Left ventricle myocardium inferior (tissue), 1 donor: ENCODE measurements around the gene LRRC59. TPM values are rescaled to one million over a fixed set of nuclear protein-coding genes. Genes with fewer than 3 reads are reported as not detected.
A peak's percentile ranks its signal among the peaks of the same experiment; 100 is the strongest.

Experiments used
- DNase-seq: peaks from one replicate; pipeline ENCODE4 v3.0.0-alpha.2; 2020
- H3K27ac ChIP-seq: fragments of 200-600 bp; replicated peaks from 2 replicates; pipeline ENCODE4 v1.8.0; 2021
- H3K27me3 ChIP-seq: fragments of 200-600 bp; 2 replicates; pipeline ENCODE4 v1.8.0; 2021; ENCODE audit warnings: low read depth
- H3K36me3 ChIP-seq: fragments of 200-600 bp; 2 replicates; pipeline ENCODE4 v1.8.0; 2021
- H3K4me1 ChIP-seq: fragments of 200-600 bp; 2 replicates; pipeline ENCODE4 v1.8.0; 2021
- H3K4me3 ChIP-seq: fragments of 200-600 bp; 2 replicates; pipeline ENCODE4 v1.8.0; 2021; ENCODE audit warnings: mild to moderate bottlenecking, moderate library complexity
- H3K9me3 ChIP-seq: fragments of 200-600 bp; replicated peaks from 2 replicates; pipeline ENCODE4 v1.8.0; 2021
- intact Hi-C: fragments of 100-400 bp; cut with micrococcal nuclease; formaldehyde crosslinking; loops from one replicate; pipeline ENCODE4 v1.11.0; 2022
- total RNA-seq: library from RNA; stranded (reverse); fragmentation: NEBNext Ultra II Directional; extraction: Animal tissue kit (Norgen Biotek cat#: 25700); gene quantifications from one replicate; pipeline ENCODE4 v1.2.1, GENCODE V29; 2021
- TF ChIP-seq, protein P1 (sequence below): fragments of 200-600 bp; IDR thresholded peaks from 2 replicates; pipeline ENCODE4 v1.8.0; 2021; ENCODE audit warnings: antibody characterized with exemption, mild to moderate bottlenecking, borderline replicate concordance
- donor health status: DM: no; HTN: yes; CAD: no; lungs with severe emphysema.

Gene LRRC59
- total RNA-seq, 1 donor from 2014 or later = 23.7 TPM

DNA sequence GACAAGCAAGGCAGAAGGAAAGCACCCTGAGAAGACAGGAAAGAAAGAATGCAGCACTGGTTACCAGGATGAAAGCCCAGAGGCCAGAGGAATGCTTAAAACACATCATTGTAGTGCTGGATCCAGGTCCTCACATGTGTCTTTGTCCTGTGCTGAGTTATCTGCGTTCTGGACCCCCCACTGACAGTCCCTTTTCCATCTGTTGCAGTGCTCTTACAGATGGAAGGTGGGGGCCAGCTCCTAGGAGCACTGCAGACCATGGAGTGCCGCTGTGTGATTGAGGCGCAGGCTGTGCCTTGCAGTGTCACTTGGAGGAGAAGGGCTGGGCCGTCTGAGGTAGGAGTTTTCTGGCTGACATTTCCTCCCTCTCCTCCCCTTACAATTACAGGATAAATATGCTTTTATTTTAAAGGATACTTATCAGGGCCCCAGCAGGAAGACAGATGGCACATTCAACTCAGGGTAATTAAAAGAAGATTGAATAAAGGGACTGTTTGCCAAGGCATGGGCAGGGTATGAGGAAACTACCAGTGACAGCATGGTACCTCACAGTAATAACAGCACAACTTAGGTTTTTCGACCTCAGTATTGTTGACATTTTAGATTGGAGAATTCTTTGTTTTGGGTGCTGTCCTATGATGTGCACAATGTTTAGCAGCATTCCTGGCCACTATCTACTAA lies 21.3 kb downstream of the LRRC59 start:
- DNase-seq = no peak
- H3K27ac ChIP-seq = no peak overlapping the region
- H3K4me1 ChIP-seq = peaks cover 25% of the 10 kb centered on the region
- TF ChIP-seq, protein P1, sequence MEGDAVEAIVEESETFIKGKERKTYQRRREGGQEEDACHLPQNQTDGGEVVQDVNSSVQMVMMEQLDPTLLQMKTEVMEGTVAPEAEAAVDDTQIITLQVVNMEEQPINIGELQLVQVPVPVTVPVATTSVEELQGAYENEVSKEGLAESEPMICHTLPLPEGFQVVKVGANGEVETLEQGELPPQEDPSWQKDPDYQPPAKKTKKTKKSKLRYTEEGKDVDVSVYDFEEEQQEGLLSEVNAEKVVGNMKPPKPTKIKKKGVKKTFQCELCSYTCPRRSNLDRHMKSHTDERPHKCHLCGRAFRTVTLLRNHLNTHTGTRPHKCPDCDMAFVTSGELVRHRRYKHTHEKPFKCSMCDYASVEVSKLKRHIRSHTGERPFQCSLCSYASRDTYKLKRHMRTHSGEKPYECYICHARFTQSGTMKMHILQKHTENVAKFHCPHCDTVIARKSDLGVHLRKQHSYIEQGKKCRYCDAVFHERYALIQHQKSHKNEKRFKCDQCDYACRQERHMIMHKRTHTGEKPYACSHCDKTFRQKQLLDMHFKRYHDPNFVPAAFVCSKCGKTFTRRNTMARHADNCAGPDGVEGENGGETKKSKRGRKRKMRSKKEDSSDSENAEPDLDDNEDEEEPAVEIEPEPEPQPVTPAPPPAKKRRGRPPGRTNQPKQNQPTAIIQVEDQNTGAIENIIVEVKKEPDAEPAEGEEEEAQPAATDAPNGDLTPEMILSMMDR = no peak
- intact Hi-C loops = no loop called here
- H3K36me3 ChIP-seq = peaks cover 4% of the 10 kb centered on the region
- no peaks in the 10 kb centered on the region for H3K27me3 ChIP-seq
- no peaks in the 10 kb centered on the region for H3K9me3 ChIP-seq
- H3K4me3 ChIP-seq = no peak overlapping the region

DNA sequence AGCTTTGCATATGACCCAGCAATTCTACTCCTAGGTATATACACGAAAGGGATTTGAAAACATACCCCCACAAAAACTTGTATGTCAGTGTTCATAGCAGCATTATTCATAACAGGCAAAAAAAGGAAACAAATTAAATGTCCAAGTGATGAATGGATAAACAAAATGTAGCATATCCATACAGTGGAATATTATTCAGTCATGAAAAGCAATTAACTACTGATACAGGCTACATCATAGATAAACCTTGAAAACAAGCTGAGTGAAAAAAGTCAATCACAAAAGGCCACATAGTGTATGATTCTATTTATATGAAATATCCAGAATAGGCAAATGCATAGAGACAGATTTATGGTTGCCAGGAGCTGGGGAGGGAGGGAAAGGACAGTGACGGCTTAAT lies 23.6 kb downstream of the LRRC59 start:
- TF ChIP-seq, protein P1 = no peak
- no peaks in the 10 kb centered on the region for H3K27me3 ChIP-seq
- no peak overlapping the region for H3K27ac ChIP-seq
- no peak for DNase-seq
- intact Hi-C loops = no loop called here
- H3K36me3 ChIP-seq = peaks cover 24% of the 10 kb centered on the region
- H3K9me3 ChIP-seq = no peaks in the 10 kb centered on the region
- peak overlapping the region; percentile 82 for H3K4me3 ChIP-seq
- H3K4me1 ChIP-seq = peaks cover 29% of the 10 kb centered on the region

DNA sequence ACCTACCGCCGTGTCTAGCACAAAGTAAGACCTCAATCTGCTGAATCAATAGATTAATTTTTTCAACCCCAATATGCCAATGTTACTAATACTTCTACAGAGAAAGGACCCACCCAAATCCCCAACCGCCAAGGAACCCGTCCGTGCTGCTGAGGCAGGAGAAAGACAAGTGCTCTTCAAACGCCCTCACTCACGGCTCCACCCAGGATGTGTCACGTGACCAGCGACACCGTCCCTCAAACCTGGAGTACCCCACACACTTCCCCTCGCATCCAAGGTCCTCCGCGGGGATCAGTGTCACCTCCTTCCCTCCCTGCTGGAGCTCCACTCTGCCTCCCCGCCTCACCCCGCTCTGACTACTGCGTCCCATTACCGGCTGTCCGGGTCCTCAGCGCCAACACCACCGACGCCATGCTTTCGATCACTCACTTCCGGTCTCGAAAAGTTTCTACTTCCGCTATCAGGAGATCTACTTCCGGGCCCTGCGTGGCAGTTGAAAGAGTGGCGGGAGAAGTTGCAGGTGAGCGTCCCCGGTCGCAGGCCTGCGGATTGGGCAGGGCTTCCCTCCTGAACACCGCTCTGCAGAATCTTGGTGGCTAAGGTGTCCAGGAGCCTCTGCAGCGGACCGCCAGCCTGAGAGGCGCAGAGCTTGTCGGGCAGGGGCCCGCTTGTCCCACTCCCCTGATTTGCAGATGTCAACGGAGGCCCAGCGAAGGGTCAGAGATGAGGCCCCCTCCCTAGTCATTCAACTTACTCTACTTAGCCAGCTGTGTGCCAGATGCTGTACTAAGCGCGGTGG lies 24.4 kb downstream of the LRRC59 start, which contains the start of the genes EME1 and MRPL27:
Gene EME1, plus strand, starts transcription at position 472 of the 799 bp plus-strand sequence. CDS start 1,980 bp downstream, outside the sequence.
Gene MRPL27, minus strand, starts transcription at position 427 of the 799 bp plus-strand sequence. Its CDS starts 14 bp downstream, at position 413.
- H3K27me3 ChIP-seq = no peaks in the 10 kb centered on the region
- no peaks in the 10 kb centered on the region for H3K9me3 ChIP-seq
- H3K27ac ChIP-seq = peak within 1 kb of the TSS; percentile 98
- peak within 1 kb of the TSS; percentile 82 for H3K4me3 ChIP-seq
- peaks cover 29% of the 10 kb centered on the region for H3K4me1 ChIP-seq
- intact Hi-C loops = no loop called here
- H3K36me3 ChIP-seq = peaks cover 32% of the 10 kb centered on the region
- TF ChIP-seq, protein P1 = no peak
- peak; percentile 85 for DNase-seq

DNA sequence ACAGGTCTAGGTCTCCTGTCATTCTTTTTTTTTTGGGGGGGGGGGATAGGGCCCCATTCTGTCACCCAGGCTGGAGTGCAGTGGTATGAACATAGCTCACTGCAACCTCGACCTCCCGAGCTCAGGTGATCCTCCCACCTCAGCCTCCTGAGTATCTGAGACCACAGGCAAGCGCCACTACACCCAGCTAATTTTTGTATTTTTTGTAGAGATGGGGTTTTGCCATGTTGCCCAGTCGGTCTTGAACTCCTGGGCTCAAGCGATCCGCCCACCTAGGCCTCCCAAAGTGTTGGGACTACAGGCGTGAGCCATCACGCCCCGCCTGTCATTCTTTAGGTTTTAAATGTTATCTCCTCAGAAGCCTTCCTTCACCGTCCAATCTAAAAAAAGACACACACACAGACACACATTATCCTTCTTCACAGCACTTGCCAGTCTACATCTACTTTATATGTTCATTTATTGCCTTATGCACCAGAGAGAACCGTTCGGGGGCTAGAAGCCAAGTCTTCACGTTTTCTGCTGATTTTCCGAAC lies 25.0 kb downstream of the LRRC59 start:
- intact Hi-C loops = no loop called here
- H3K27me3 ChIP-seq = no peaks in the 10 kb centered on the region

DNA sequence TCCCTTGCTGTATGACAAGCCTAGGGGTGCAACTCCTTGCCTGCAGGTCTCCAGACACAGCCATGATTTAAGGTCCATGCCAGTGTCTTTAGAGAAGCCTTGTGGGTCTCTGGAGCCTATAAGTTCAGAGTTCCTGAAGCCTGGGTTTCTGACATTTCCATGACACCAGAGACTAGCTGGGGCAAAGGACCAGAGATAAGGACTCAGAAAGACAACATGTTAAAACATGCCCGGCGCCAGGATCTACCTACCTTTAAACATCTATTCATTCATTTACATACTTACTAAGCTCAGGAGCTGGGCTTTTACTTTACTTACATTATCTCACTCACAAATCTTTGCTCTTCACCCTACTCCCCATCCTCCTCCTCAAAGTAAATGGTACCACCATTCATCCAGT lies 25.8 kb downstream of the LRRC59 start:
- Histone ChIP-seq H3K27ac (no peak overlapping the region), H3K4me3 (peak overlapping the region; percentile 82)

More for the DNA sequence above, 25.0 kb downstream of the LRRC59 start:
- TF ChIP-seq, protein P1 = no peak
- H3K4me3 ChIP-seq = peak overlapping the region; percentile 82
- no peaks in the 10 kb centered on the region for H3K9me3 ChIP-seq
- H3K36me3 ChIP-seq = peaks cover 38% of the 10 kb centered on the region
- DNase-seq = no peak
- peak overlapping the region; percentile 98 for H3K27ac ChIP-seq
- H3K4me1 ChIP-seq = peaks cover 29% of the 10 kb centered on the region

More for the DNA sequence above, 25.8 kb downstream of the LRRC59 start:
- peaks cover 46% of the 10 kb centered on the region for H3K36me3 ChIP-seq
- no peaks in the 10 kb centered on the region for H3K9me3 ChIP-seq
- TF ChIP-seq, protein P1 = no peak
- peaks cover 29% of the 10 kb centered on the region for H3K4me1 ChIP-seq
- intact Hi-C loops = no loop called here
- no peak for DNase-seq
- no peaks in the 10 kb centered on the region for H3K27me3 ChIP-seq
